ENCODE results near the gene CYB5D1.
"Not testable (repeated sequence)": the region's sequence is repeated elsewhere in the genome, so short reads cannot be mapped to it uniquely, and the experiment has no call there.

Gene CYB5D1

GRCh38 chr17:7856811-7857712 is 741 bp upstream of the CYB5D1 start, which contains the start of gene NAA38:
TSS of gene NAA38 (minus strand) at chr17:7857559. CDS start at chr17:7857463, 96 bp downstream.
- peak; percentile 97 for FAIRE-seq

- FAIRE-seq = no peak
Observed at GRCh38 chr17:7858522-7858810, 663 bp downstream of the CYB5D1 start.

DNA sequence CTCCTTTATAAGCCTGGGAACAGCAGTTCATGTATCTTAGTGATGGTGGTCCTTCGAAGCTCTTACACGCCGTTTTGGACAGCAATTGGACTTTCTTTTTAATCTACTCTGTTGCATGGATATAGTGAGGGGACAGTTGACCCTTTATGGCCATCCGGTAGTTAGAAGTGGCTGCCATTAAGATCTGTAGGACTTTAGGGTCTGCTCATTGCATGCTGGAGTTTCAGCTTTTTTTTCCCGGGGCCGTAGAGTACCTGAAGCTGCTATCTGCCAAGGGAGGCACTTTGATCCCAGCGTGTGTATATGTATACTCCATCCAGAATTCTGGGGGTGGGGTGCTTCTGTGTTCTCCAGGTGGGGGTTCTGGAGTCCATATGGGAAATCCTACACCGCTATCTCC is 1.2 kb downstream of the CYB5D1 start:
- FAIRE-seq = no peak

DNA sequence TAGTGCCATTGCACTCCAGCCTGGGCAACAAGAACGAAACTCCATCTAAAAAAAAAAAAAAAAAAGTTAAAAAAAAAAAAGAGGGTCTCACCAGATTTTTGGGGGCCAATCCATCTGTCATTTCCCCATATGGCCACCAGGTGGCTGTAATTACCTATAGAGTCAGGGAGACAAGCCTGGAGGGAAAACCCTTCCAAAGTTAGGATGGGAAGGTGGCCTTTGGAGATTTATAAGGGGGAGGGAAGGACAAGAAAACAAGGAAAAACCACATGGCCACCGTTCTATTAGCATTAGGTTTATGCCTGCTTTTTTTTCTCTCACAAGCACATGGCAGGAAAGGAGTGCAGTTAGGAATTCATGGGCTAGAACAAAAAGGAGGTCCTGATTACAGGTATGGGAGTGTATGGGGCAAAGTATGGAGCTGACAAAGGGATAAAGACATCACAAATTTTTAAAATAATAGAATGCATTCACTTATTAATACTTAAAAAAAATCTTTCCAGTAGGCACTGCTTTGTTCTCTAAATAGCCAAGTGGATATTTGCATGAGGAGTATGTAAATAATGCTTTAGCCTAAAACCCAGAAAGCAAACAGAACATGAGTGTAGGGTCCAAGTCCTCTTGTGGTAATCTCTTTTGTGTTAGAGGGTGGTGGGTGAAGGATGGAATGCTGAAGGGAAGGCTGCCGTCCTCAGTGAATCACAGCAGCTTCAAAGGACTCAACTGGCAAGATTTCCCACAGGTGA is 5.1 kb downstream of the CYB5D1 start:
- FAIRE-seq = no peak

DNA sequence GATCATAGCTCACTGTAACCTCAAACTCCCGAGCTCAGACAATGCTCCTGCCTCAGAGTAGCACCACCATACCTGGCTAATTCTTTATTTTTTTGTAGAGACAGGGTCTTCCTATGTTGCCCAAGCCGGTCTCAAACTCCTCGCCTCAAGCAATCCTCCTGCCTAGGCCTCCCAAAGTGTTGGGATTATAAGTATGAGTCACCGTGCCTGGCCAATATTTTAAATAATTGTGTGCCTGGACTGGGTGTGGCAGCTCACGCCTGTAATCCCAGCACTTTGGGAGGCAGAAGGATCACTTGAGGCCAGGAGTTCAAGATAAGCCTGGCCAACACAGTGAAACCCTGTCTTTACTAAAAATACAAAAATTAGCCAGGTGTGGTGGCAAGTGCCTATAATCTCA is 6.6 kb downstream of the CYB5D1 start:
- not testable (repeated sequence) for FAIRE-seq

GRCh38 chr17:7864995-7865650 is 7.3 kb downstream of the CYB5D1 start:
- no peak for FAIRE-seq

GRCh38 chr17:7867881-7868329 is 10.1 kb downstream of the CYB5D1 start:
- no peak for FAIRE-seq

GRCh38 chr17:7873051-7873450 is 15.2 kb downstream of the CYB5D1 start:
- no peak for FAIRE-seq

DNA sequence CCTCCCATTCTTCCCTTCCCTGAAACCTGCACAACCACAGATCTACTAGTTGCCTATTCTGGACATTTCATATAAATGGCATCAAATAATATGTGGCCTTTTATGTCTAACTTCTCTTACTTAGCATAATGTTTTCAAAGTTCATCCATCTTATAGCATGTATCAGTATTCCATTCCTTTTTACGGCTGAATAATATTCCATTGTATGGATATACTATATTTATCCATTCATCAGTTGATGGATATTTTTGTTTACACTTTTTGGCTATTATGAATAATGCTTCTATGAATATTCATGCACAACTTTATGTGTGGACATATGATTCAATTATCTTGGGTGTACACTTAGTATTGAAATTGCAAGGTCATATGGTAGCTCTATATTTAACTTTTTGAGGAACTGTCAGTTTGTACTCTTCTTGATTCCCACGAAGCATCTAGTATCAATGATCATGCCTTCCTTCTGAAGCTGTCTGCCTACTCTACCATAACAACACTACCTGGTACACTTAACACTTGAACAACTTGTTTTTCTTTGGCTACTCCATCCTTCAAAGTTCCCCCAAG is 18.1 kb downstream of the CYB5D1 start:
- FAIRE-seq = no peak

DNA sequence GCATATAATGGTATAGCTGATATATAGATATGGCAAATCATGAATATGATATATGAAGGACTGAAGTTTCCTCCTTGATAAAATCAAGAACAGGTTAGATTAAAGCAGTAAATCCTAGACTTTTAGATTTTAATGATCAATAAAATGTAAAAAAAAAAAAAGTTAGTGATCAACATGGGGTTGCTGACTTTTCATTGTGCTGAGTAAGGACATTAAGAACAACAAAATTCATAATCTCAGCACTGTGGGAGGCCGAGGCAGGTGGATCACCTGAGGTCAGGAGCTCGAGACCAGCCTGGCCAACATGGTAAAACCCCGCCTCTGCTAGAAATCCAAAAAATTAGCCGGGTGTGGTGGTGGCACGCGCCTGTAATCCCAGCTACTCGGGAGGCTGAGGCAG is 20.4 kb downstream of the CYB5D1 start:
- FAIRE-seq = peak; percentile 45

DNA sequence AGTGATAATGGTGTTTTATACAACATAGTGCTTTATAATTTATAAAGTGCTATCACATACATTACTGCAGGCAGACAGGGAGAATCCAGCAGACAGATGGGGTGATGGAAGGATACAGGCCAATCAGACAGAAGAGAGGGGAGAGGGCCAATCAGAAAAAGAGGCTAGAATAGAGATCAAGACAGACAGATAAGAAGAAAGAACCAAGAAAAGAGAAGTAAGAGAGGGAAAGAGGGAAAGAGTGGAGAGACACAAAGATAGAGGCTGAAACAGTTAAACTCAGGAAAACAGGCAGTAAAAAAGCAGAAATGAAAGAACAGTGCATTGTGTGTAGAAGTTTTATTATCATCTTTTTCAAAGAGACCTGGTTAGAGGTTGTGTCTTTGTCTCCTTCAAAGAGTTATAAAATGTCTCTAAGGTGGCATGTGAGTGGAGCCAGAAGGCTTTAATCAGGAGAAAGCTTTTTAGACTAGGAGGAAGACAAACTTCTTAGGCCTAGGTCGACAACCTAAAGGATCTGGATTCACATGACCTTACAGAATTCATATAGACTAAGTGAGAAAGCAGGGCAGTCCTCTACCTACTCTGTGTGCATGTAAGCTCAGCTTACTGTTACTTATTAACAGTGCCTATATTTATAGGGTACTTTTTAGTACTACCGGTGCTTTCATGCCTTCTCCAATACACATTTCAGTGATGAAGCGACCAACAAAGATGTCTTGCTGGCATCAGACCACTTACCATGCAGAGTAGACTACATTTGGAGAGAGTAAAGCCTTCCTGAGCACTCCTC is 22.5 kb downstream of the CYB5D1 start:
- FAIRE-seq = no peak

DNA sequence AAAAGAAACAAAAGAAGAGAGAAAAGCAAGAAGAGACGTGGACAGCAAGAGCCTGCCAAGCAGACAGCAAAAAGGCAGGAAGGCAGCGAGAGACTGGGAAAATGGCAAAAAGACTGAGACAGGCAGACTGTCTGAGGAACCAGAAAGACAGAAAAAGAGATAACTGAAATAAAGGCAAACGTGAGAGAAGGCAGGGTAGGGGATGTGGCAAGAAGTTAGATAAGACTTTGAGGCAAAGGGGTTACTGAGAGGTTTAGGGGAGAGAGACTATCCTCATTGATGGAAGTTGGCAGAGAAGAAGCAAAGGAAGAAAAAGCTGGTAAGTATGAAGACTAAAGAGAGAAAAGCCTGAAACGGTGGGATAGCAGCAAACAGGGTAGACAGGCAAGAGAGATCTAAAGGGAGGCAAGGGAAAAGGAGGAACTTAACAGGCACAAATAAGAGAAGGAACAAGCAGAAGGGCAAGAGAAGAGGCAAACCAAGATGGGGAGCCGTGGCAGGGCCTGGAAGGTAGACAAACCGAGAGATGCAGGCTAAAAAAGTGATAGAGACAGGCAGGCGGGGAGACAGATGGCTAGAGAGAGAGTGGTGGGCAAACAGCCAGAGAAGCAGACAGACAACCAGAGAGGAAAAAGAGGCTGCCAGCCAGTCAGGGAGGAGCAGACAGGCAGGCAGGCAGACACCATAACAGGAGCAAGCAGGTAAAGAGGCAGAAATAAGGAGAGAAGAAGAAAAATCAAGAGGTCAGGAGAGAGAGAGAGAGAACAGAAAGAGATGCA is 23.7 kb downstream of the CYB5D1 start:
- no peak for FAIRE-seq

GRCh38 chr17:7882068-7882467 is 24.3 kb downstream of the CYB5D1 start:
- FAIRE-seq = no peak

GRCh38 chr17:7882629-7883028 is 24.8 kb downstream of the CYB5D1 start:
- peak; percentile 64 for FAIRE-seq

- peak; percentile 36 for FAIRE-seq
Observed at GRCh38 chr17:7883781-7884386, 26.1 kb downstream of the CYB5D1 start.

- no peak for FAIRE-seq
Observed at GRCh38 chr17:7884581-7885366, 27.0 kb downstream of the CYB5D1 start.

DNA sequence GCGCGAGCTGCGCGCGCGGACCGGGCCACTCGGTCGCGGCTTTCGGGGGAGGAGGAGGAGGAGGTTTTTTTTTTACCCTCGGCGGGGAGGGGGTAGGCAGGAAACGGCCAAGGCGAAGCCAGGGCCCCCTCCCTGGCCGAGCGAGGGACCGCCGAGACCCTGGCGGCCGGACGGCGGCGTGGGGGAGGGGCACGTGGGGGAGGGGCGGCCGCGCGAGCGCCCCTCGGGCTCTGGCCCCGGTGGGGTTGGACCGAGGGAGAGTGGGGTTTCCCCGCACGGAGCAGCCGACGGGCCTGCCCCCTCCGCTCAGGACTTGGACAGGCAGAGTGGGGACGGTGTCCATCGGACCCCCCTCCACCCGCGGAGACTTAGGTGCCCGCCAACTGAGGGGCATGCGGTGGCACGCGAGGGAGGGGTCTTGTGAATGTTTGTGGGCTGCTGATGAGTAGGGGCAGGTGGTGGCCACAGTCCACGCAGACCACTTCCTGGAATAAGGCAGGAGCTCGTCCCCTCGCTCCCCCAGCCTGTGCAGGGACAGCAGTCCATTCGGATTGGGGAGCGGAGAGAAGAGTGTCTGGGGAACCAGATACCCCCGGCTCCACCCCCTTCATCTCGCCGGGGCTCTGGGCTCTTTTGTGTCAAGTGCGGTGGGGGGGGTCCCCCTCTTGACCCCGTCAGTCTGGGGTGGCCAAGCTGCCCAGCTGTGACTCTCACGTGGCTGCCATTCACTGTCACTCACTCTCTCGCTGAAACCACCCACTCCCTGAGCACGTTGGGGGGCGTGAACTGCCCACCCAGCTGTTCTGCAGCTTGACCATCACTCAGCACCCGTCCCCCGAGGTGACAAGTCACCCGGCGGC is 27.8 kb downstream of the CYB5D1 start:
- no peak for FAIRE-seq

GRCh38 chr17:7886227-7887037 is 28.6 kb downstream of the CYB5D1 start:
- FAIRE-seq = no peak
